ENCODE results near the gene DNTTIP2. TPM values are rescaled to one million over a fixed set of nuclear protein-coding genes. Genes with fewer than 3 reads are reported as not detected.
"Not testable (repeated sequence)": the region's sequence is repeated elsewhere in the genome, so short reads cannot be mapped to it uniquely, and the experiment has no call there.

Gene DNTTIP2
- total RNA-seq: 10 to 100 TPM; 15.9 to 26.1 TPM

GRCh38 chr1:93878889-93879586, at the start of gene DNTTIP2:
DNTTIP2 (minus strand) TSS chr1:93879206; CDS start chr1:93879148, 58 bp downstream.
- no peaks in the 10 kb centered on the region for H3K9me3 ChIP-seq
- no peaks in the 10 kb centered on the region for H3K36me3 ChIP-seq
- H3K27ac ChIP-seq: peak within 1 kb of the TSS; percentile 86 to 90
- no peaks in the 10 kb centered on the region for H3K27me3 ChIP-seq (replicated peaks; ENCODE audit: insufficient read depth)
- H3K4me1 ChIP-seq (replicated peaks): peaks cover 6% of the 10 kb centered on the region
- H3K4me3 ChIP-seq: peak within 1 kb of the TSS; percentile 60 to 79
- TF ChIP-seq CTCF (IDR thresholded peaks at IDR 0.05) (no peak), POLR2A (IDR thresholded peaks at IDR 0.05) (peak; percentile 80), POLR2AphosphoS5 (IDR thresholded peaks at IDR 0.05) (peak; percentile 99)
- WGBS: under 1% methylated on average over 50 of the region's 50 CpGs
- intact Hi-C loops (cut with DNase I): loop anchor here (2.0 kb wide), 1 partner anchor 30 kb away; the partner anchor contains the start of gene GCLM
- DNase-seq (ENCODE audit: low spot score): peak; percentile 89

DNA sequence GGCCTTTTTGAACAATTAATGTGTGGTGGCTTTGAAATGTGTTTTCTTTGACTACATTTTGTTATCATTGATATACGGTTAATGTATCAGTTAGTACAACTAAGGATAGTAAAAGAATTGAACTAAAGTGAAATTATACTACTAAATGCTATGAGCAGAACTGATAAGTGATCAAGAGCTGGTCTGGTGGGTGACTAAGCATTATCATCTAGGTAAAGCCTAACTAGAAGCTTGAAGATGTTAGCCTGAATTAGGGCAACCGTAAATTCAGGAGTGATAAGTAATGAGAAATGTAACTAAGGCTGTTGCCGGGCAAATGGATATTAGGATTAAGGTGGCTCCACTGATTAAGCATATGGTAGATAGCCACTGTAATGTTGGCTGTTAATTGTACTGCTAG, 46.2 kb upstream of the DNTTIP2 start:
- H3K27me3 ChIP-seq (replicated peaks; ENCODE audit: insufficient read depth): no peaks in the 10 kb centered on the region
- no peak for DNase-seq (ENCODE audit: low spot score)
- WGBS: 93% methylated on average over 3 of the region's 3 CpGs
- no peak for TF ChIP-seq POLR2A (IDR thresholded peaks at IDR 0.05)
- TF ChIP-seq POLR2AphosphoS5 (IDR thresholded peaks at IDR 0.05): no peak
- TF ChIP-seq CTCF (IDR thresholded peaks at IDR 0.05): no peak
- intact Hi-C loops (cut with DNase I): no loop called here
- no peaks in the 10 kb centered on the region for H3K36me3 ChIP-seq
- H3K27ac ChIP-seq: no peak overlapping the region
- no peak overlapping the region for H3K4me3 ChIP-seq
- no peaks in the 10 kb centered on the region for H3K9me3 ChIP-seq
- H3K4me1 ChIP-seq (replicated peaks): no peaks in the 10 kb centered on the region

GRCh38 chr1:93919780-93920179, 40.8 kb upstream of the DNTTIP2 start:
- no peaks in the 10 kb centered on the region for H3K4me1 ChIP-seq (replicated peaks)
- no peak overlapping the region for H3K27ac ChIP-seq
- no peaks in the 10 kb centered on the region for H3K36me3 ChIP-seq
- 54% methylated on average over 1 of the region's 1 CpG for WGBS
- intact Hi-C loops (cut with DNase I): no loop called here
- no peak overlapping the region for H3K4me3 ChIP-seq
- TF ChIP-seq POLR2AphosphoS5 (IDR thresholded peaks at IDR 0.05): no peak
- no peak for TF ChIP-seq POLR2A (IDR thresholded peaks at IDR 0.05)
- no peak for TF ChIP-seq CTCF (IDR thresholded peaks at IDR 0.05)
- DNase-seq (ENCODE audit: low spot score): no peak
- H3K9me3 ChIP-seq: no peaks in the 10 kb centered on the region
- H3K27me3 ChIP-seq (replicated peaks; ENCODE audit: insufficient read depth): no peaks in the 10 kb centered on the region

DNA sequence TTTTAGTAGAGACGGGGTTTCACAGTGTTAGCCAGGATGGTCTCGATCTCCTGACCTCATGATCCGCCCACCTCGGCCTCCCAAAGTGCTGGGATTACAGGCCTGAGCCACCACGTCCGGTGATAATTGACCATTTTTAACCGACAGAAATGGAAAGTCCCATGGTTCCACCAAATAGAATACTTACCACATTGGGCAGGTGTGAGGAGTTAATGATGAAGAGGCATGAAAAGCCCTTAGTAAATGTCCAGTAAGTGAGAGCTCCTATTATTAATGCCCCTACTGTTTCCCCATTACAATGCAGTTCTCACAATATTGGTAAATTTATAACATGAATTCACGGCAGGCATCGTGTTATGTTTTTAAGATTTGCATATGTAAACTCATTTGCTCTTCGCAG, 38.3 kb upstream of the DNTTIP2 start:
- TF ChIP-seq POLR2A (IDR thresholded peaks at IDR 0.05) (no peak), CTCF (IDR thresholded peaks at IDR 0.05) (no peak), POLR2AphosphoS5 (IDR thresholded peaks at IDR 0.05) (no peak)
- H3K36me3 ChIP-seq: no peaks in the 10 kb centered on the region
- H3K4me3 ChIP-seq: no peak overlapping the region
- H3K4me1 ChIP-seq (replicated peaks): no peaks in the 10 kb centered on the region
- H3K9me3 ChIP-seq: no peaks in the 10 kb centered on the region
- 96% methylated on average over 10 of the region's 10 CpGs for WGBS
- no peak overlapping the region for H3K27ac ChIP-seq
- H3K27me3 ChIP-seq (replicated peaks; ENCODE audit: insufficient read depth): no peaks in the 10 kb centered on the region
- intact Hi-C loops (cut with DNase I): no loop called here
- DNase-seq (ENCODE audit: low spot score): no peak

DNA sequence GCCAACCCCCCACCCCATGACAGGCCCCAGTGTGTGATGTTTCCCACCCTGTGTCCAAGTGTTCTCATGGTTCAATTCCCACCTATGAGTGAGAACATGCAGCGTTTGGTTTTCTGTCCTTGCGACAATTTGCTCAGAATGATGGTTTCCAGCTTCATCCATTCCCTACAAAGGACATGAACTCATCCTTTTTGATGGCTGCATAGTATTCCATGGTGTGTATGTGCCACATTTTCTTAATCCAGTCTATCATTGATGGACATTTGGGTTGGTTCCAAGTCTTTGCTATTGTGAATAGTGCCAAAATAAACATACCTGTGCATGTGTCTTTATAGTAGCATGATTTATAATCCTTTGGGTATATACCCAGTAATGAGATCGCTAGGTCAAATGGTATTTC, 31.9 kb upstream of the DNTTIP2 start:
- WGBS: 92% methylated on average over 3 of the region's 3 CpGs
- DNase-seq (ENCODE audit: low spot score); H3K27ac ChIP-seq; H3K27me3 ChIP-seq (replicated peaks; ENCODE audit: insufficient read depth); H3K4me1 ChIP-seq (replicated peaks); H3K36me3 ChIP-seq; intact Hi-C loops (cut with DNase I); H3K4me3 ChIP-seq; H3K9me3 ChIP-seq: not testable (repeated sequence)
